Measurements from ENCODE around the gene ITPR3. TPM values are rescaled to one million over a fixed set of nuclear protein-coding genes. Genes with fewer than 3 reads are reported as not detected.

Gene ITPR3
- total RNA-seq, 2 experiments from 2014 or later = 56.6 to 83.5 TPM

GRCh38 chr6:33745548-33745947 is 124.4 kb downstream of the ITPR3 start:
- intact Hi-C loops (cut with micrococcal nuclease; ENCODE audit: unreplicated experiment) = loop anchor here (10.0 kb wide), 1 partner anchor 409 kb away; no protein-coding TSS in a partner anchor
- no peaks in the 10 kb centered on the region for H3K79me2 ChIP-seq (ENCODE audit: insufficient read depth, low read depth, low read length)
- no peaks in the 10 kb centered on the region for H3K9me3 ChIP-seq (ENCODE audit: low read length)
- no peak for TF ChIP-seq EZH2phosphoT487 (IDR thresholded peaks at IDR 0.05; ENCODE audit: borderline replicate concordance, low read depth, low read length)
- TF ChIP-seq CTCF (conservative IDR thresholded peaks at IDR 0.05; ENCODE audit: low read length) = no peak
- ChIA-PET CTCF (ENCODE audit: unreplicated experiment) (no interaction called here), POLR2A (no interaction called here)
- no peak for DNase-seq (ENCODE audit: low spot score)
- no TSS peak for BruUV-seq (replicated peaks)
- no peak overlapping the region for H3K4me2 ChIP-seq (ENCODE audit: low read length)
- no peak overlapping the region for H2AFZ ChIP-seq (ENCODE audit: low read length)
- no peak overlapping the region for H3K27ac ChIP-seq (ENCODE audit: low read depth, low read length, poor library complexity, severe bottlenecking)
- H4K20me1 ChIP-seq (ENCODE audit: insufficient read depth, low read length) = no peaks in the 10 kb centered on the region
- no peak overlapping the region for H3K4me3 ChIP-seq (ENCODE audit: low read depth, low read length, poor library complexity, severe bottlenecking)
- no peaks in the 10 kb centered on the region for H3K9me2 ChIP-seq (ENCODE audit: insufficient read depth, low read length)
- H3K36me3 ChIP-seq (ENCODE audit: insufficient read depth, low read length) = no peaks in the 10 kb centered on the region
- H3K4me1 ChIP-seq (ENCODE audit: insufficient read depth, low read length, poor library complexity, severe bottlenecking) = no peaks in the 10 kb centered on the region

Small RNA genes within 50 kb of the gene (microRNA-seq; reads per million reads assigned to microRNA genes)
- gene MIR3934 (ENCODE audit: borderline replicate concordance) = 25.0 reads per million, percentile 33 among the genes with 10 or more reads in this experiment

Small RNA genes within 50 kb of the gene (small RNA-seq; reads per million reads assigned to genes)
- gene MIR3934 = not detected

Other genes with a start within 250 kb of the ITPR3 start
- gene KIFC1, start 229.5 kb upstream of the ITPR3 start, total RNA-seq (2014; rRNA removed; shearing (Covaris generic)) = 133 and 138 TPM in 2 replicates
- gene KIFC1, start 229.5 kb upstream of the ITPR3 start, total RNA-seq (2022) = 167 and 176 TPM in 2 replicates
- gene PHF1, start 210.3 kb upstream of the ITPR3 start, total RNA-seq (2014; rRNA removed; shearing (Covaris generic)) = 19.9 and 21.4 TPM in 2 replicates
- 30.2 and 35.0 TPM in 2 replicates for gene PHF1, start 210.3 kb upstream of the ITPR3 start, total RNA-seq (2022)
- gene CUTA, start 203.2 kb upstream of the ITPR3 start, total RNA-seq (2014; rRNA removed; shearing (Covaris generic)) = 147 and 164 TPM in 2 replicates
- 165 and 175 TPM in 2 replicates for gene CUTA, start 203.2 kb upstream of the ITPR3 start, total RNA-seq (2022)
- 5.4 and 5.6 TPM in 2 replicates for gene SYNGAP1, start 201.3 kb upstream of the ITPR3 start, total RNA-seq (2014; rRNA removed; shearing (Covaris generic))
- gene SYNGAP1, start 201.3 kb upstream of the ITPR3 start, total RNA-seq (2022) = 30.7 and 32.3 TPM in 2 replicates
- 7.7 and 11.2 TPM in 2 replicates for gene ZBTB9, start 166.7 kb upstream of the ITPR3 start, total RNA-seq (2014; rRNA removed; shearing (Covaris generic))
- gene ZBTB9, start 166.7 kb upstream of the ITPR3 start, total RNA-seq (2022) = 6.8 and 7.3 TPM in 2 replicates
- 10.6 and 13.9 TPM in 2 replicates for gene BAK1, start 41.0 kb upstream of the ITPR3 start, total RNA-seq (2014; rRNA removed; shearing (Covaris generic))
- 29.9 and 33.8 TPM in 2 replicates for gene BAK1, start 41.0 kb upstream of the ITPR3 start, total RNA-seq (2022)
- gene UQCC2, start 90.4 kb downstream of the ITPR3 start, total RNA-seq (2014; rRNA removed; shearing (Covaris generic)) = 64.9 and 82.1 TPM in 2 replicates
- gene UQCC2, start 90.4 kb downstream of the ITPR3 start, total RNA-seq (2022) = 85.3 and 88.2 TPM in 2 replicates
- gene IP6K3, start 125.6 kb downstream of the ITPR3 start, total RNA-seq (2014; rRNA removed; shearing (Covaris generic)) = not detected in 2 replicates
- gene IP6K3, start 125.6 kb downstream of the ITPR3 start, total RNA-seq (2022) = not detected in 2 replicates
- 59.2 and 62.2 TPM in 2 replicates for gene LEMD2, start 167.8 kb downstream of the ITPR3 start, total RNA-seq (2014; rRNA removed; shearing (Covaris generic))
- gene LEMD2, start 167.8 kb downstream of the ITPR3 start, total RNA-seq (2022) = 66.9 and 77.8 TPM in 2 replicates
- gene MLN, start 182.7 kb downstream of the ITPR3 start, total RNA-seq (2014; rRNA removed; shearing (Covaris generic)) = not detected in 2 replicates
- not detected in 2 replicates for gene MLN, start 182.7 kb downstream of the ITPR3 start, total RNA-seq (2022)